Liver (tissue), 9 donors: ENCODE data around the gene GPR146. TPM values are rescaled to one million over a fixed set of nuclear protein-coding genes. Genes with fewer than 3 reads are reported as not detected.

ENCODE experiments used
- DNase-seq: peaks from one replicate; pipeline ENCODE4 v3.0.0-alpha.2; 2017; ENCODE audit warnings: low spot score
- H3K27ac ChIP-seq, 2 donors: one replicate each; pipeline ENCODE4 v1.7.0; 2013; ENCODE audit warnings: inconsistent platforms in 2 of 2, low read length in 2 of 2, control low read depth in 1 of 2, low read depth in 1 of 2, mild to moderate bottlenecking in 1 of 2
- H3K27me3 ChIP-seq, 4 donors: one replicate each; pipeline versions ENCODE4 v1.6.1 to v1.7.0; 2013; ENCODE audit warnings: low read length in 3 of 4, inconsistent platforms in 1 of 4, mild to moderate bottlenecking in 1 of 4, moderate library complexity in 1 of 4; ENCODE audit not compliant: control insufficient read depth in 4 of 4, insufficient read depth in 4 of 4
- H3K36me3 ChIP-seq, 4 donors: one replicate each; pipeline versions ENCODE4 v1.6.1 to v1.7.0; 2013; ENCODE audit warnings: low read length in 3 of 4, mild to moderate bottlenecking in 3 of 4, low read depth in 1 of 4, moderate library complexity in 1 of 4; ENCODE audit not compliant: control insufficient read depth in 4 of 4, insufficient read depth in 3 of 4
- H3K4me1 ChIP-seq, 4 donors: one replicate each; pipeline versions ENCODE4 v1.6.1 to v1.7.0; 2013; ENCODE audit warnings: low read length in 3 of 4, mild to moderate bottlenecking in 3 of 4, moderate library complexity in 1 of 4; ENCODE audit not compliant: control insufficient read depth in 4 of 4, insufficient read depth in 4 of 4
- H3K4me3 ChIP-seq, 3 donors: one replicate each; pipeline versions ENCODE4 v1.6.1 to v1.7.0; 2013; ENCODE audit warnings: low read length in 3 of 3, control low read depth in 1 of 3, low read depth in 1 of 3, mild to moderate bottlenecking in 1 of 3
- H3K9ac ChIP-seq, 2 donors: one replicate each; pipeline ENCODE4 v1.7.0; 2013; ENCODE audit warnings: low read length in 2 of 2, mild to moderate bottlenecking in 2 of 2, moderate library complexity in 2 of 2, control low read depth in 1 of 2, low read depth in 1 of 2
- H3K9me3 ChIP-seq, 4 donors: one replicate each; pipeline versions ENCODE4 v1.6.1 to v1.7.0; 2013; ENCODE audit warnings: low read length in 3 of 4; ENCODE audit not compliant: control insufficient read depth in 4 of 4
- FOXA1 ChIP-seq: IDR thresholded peaks from 2 replicates; pipeline ENCODE4 v1.6.1; 2016; ENCODE audit warnings: antibody characterized with exemption
- JUND ChIP-seq, 2 donors: IDR thresholded peaks; 2 replicates each; pipeline ENCODE4 v1.6.1; 2016; ENCODE audit warnings: antibody characterized with exemption in 2 of 2
- RXRA ChIP-seq, 2 donors: IDR thresholded peaks; 2 replicates each; pipeline ENCODE4 v1.6.1; 2017 to 2018; ENCODE audit warnings: antibody characterized with exemption in 2 of 2, mild to moderate bottlenecking in 1 of 2
- TAF1 ChIP-seq: conservative IDR thresholded peaks from 2 replicates; pipeline ENCODE4 v1.6.1; 2016; ENCODE audit warnings: antibody characterized with exemption, mild to moderate bottlenecking
- WGBS: extraction: QIAGEN DNeasy Blood & Tissue Kit; methylation state at CpG from one replicate; pipeline ENCODE4 v1.1.7; 2013; 5-methylcytosine and 5-hydroxymethylcytosine counted together
- polyA plus RNA-seq, 2 donors: library from polyadenylated mRNA; stranded (reverse) in 1 of 2; unstranded in 1 of 2; fragments of 200-250 nt in 1 of 2; fragments of >200 nt in 1 of 2; fragmentation: Nextera tagmentation in 1 of 2; extraction: Ambion mirVana in 1 of 2; gene quantifications; one replicate each; pipeline versions ENCODE4 v1.2.1 to v1.2.3, GENCODE V29; 2013 to 2015
- total RNA-seq, 2 donors: library from RNA; depleted of rRNA; stranded (reverse); fragments of >200 nt; gene quantifications; one replicate each; pipeline ENCODE4 v1.2.3, GENCODE V29; 2014
- TF ChIP-seq, protein P1 (sequence below): IDR thresholded peaks from 2 replicates; pipeline ENCODE4 v1.6.1; 2016; ENCODE audit warnings: antibody characterized with exemption
- TF ChIP-seq, protein P2 (sequence below): IDR thresholded peaks from 2 replicates; pipeline ENCODE4 v1.6.1; 2016; ENCODE audit warnings: antibody characterized with exemption, mild to moderate bottlenecking
- TF ChIP-seq, protein P3 (sequence below): fragments of 150-350 bp; IDR thresholded peaks from 2 replicates; pipeline ENCODE4 v1.5.1; 2017; ENCODE audit warnings: improper control_type of control experiment, low read depth, low read length; ENCODE audit not compliant: missing input control
- donor health status: healthy.
- donor health status: healthy.
- donor health status: healthy.
- donor health status: healthy.
- donor health status: healthy.

GPR146 gene
- total and polyA plus RNA-seq, 4 donors = 15.5 to 33.5 (median 26.7) TPM

DNA sequence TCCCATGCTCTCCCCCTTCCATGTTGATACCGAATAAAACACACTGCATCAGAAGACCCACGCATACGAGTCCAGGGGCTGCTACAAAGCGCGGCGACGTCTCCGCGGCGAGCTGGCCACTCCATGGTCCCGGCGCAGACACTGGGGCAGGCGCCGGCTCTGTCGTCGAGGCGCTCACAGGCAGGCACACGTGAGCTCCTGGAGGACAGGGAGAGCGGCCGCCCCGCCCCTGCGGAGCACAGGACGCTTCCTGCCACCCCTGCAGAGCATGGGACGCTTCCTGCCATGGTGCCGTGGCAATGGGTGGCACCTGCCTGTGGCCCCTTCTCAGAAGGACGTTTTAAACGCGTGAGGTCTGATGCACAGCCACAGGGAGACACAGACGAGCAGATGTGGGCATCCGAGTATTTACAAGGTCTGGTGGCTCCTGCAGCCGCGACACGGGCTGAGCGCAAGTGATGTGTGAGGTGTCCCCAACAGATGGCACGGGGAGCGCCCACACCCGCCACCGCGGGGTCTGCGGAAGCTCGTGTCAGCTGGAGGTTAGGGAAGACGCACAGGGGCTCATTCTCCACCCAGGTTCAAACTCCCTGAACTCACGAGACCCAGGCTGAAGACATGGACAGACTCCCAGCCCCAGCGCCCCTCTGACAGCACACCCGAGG is 21.4 kb upstream of the GPR146 start:
- Histone ChIP-seq H3K27me3 (no peaks in the 10 kb centered on the region), H3K9me3 (no peaks in the 10 kb centered on the region), H3K4me1 (peaks cover 0 to 3% (median 0%) of the 10 kb centered on the region in 4 donors), H3K4me3 (no peak overlapping the region), H3K9ac (no peak overlapping the region), H3K36me3 (peaks cover 0 to 9% (median 0%) of the 10 kb centered on the region in 4 donors), H3K27ac (no peak overlapping the region)
- TF ChIP-seq TAF1 = no peak
- TF ChIP-seq, protein P1, sequence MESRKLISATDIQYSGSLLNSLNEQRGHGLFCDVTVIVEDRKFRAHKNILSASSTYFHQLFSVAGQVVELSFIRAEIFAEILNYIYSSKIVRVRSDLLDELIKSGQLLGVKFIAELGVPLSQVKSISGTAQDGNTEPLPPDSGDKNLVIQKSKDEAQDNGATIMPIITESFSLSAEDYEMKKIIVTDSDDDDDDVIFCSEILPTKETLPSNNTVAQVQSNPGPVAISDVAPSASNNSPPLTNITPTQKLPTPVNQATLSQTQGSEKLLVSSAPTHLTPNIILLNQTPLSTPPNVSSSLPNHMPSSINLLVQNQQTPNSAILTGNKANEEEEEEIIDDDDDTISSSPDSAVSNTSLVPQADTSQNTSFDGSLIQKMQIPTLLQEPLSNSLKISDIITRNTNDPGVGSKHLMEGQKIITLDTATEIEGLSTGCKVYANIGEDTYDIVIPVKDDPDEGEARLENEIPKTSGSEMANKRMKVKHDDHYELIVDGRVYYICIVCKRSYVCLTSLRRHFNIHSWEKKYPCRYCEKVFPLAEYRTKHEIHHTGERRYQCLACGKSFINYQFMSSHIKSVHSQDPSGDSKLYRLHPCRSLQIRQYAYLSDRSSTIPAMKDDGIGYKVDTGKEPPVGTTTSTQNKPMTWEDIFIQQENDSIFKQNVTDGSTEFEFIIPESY = no peak
- TF ChIP-seq, protein P2, sequence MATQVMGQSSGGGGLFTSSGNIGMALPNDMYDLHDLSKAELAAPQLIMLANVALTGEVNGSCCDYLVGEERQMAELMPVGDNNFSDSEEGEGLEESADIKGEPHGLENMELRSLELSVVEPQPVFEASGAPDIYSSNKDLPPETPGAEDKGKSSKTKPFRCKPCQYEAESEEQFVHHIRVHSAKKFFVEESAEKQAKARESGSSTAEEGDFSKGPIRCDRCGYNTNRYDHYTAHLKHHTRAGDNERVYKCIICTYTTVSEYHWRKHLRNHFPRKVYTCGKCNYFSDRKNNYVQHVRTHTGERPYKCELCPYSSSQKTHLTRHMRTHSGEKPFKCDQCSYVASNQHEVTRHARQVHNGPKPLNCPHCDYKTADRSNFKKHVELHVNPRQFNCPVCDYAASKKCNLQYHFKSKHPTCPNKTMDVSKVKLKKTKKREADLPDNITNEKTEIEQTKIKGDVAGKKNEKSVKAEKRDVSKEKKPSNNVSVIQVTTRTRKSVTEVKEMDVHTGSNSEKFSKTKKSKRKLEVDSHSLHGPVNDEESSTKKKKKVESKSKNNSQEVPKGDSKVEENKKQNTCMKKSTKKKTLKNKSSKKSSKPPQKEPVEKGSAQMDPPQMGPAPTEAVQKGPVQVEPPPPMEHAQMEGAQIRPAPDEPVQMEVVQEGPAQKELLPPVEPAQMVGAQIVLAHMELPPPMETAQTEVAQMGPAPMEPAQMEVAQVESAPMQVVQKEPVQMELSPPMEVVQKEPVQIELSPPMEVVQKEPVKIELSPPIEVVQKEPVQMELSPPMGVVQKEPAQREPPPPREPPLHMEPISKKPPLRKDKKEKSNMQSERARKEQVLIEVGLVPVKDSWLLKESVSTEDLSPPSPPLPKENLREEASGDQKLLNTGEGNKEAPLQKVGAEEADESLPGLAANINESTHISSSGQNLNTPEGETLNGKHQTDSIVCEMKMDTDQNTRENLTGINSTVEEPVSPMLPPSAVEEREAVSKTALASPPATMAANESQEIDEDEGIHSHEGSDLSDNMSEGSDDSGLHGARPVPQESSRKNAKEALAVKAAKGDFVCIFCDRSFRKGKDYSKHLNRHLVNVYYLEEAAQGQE = no peak
- no peak for TF ChIP-seq FOXA1
- no peak for DNase-seq
- 96% methylated on average over 45 of the region's 45 CpGs for WGBS

DNA sequence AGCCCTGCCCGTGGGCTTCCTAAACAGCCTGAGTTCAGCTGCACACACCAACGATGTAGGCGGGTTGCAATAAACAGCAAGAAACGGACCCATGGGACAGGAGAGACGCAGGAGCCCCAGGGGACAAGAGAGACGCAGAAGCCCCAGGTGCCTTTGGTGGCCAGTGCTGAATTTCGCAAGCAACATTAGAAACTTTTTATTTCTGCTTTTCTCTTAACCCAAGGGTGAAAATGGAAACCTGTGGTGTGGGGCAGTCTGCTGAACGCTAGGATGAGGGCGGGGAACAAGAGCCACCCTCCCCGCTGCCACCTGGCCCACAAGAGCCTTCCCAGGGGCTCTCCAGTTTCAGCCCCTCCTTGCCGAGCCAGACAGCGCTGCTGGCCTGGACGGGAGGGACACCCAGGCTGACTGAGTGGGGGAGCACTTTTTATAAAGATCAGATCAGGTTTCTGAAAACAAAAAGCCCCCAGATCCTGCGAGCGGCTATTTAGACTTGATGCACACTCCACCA is 20.0 kb upstream of the GPR146 start:
- DNase-seq = no peak
- WGBS = 87% methylated on average over 15 of the region's 15 CpGs
- H3K36me3 ChIP-seq = peaks cover 0 to 9% (median 0%) of the 10 kb centered on the region in 4 donors
- TF ChIP-seq RXRA (IDR thresholded peaks at IDR 0.05) (no peak), JUND (IDR thresholded peaks at IDR 0.05) (no peak)
- TF ChIP-seq, protein P3, sequence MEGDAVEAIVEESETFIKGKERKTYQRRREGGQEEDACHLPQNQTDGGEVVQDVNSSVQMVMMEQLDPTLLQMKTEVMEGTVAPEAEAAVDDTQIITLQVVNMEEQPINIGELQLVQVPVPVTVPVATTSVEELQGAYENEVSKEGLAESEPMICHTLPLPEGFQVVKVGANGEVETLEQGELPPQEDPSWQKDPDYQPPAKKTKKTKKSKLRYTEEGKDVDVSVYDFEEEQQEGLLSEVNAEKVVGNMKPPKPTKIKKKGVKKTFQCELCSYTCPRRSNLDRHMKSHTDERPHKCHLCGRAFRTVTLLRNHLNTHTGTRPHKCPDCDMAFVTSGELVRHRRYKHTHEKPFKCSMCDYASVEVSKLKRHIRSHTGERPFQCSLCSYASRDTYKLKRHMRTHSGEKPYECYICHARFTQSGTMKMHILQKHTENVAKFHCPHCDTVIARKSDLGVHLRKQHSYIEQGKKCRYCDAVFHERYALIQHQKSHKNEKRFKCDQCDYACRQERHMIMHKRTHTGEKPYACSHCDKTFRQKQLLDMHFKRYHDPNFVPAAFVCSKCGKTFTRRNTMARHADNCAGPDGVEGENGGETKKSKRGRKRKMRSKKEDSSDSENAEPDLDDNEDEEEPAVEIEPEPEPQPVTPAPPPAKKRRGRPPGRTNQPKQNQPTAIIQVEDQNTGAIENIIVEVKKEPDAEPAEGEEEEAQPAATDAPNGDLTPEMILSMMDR = no peak
- H3K9me3 ChIP-seq = no peaks in the 10 kb centered on the region
- H3K9ac ChIP-seq = no peak overlapping the region
- H3K27ac ChIP-seq = no peak overlapping the region
- peaks cover 0 to 7% (median 6%) of the 10 kb centered on the region in 4 donors for H3K4me1 ChIP-seq
- H3K27me3 ChIP-seq = no peaks in the 10 kb centered on the region
- H3K4me3 ChIP-seq = no peak overlapping the region
